NCI-H69 (cell line): ENCODE measurements around the gene DYNLT2B.
"Not testable (repeated sequence)": the region's sequence is repeated elsewhere in the genome, so short reads cannot be mapped to it uniquely, and the experiment has no call there.

Experiments
- DNase-seq: peaks from one replicate; lab custom pipeline; 2025; lab: John Stamatoyannopoulos, UW

Gene DYNLT2B

GRCh38 chr3:196317687-196318467 lies at the start of gene DYNLT2B:
TSS of gene DYNLT2B (minus strand) at chr3:196318240. CDS start at chr3:196318152, 88 bp downstream.
- DNase-seq, result peak; percentile 97

- DNase-seq, result no peak
Measured at GRCh38 chr3:196365736-196366135, 47.7 kb upstream of the DYNLT2B start.

- no peak for DNase-seq
Measured at GRCh38 chr3:196360586-196360985, 42.5 kb upstream of the DYNLT2B start.

GRCh38 chr3:196358540-196358939 lies 40.5 kb upstream of the DYNLT2B start:
- not testable (repeated sequence) for DNase-seq

GRCh38 chr3:196357905-196358304 lies 39.9 kb upstream of the DYNLT2B start:
- DNase-seq, result no peak

- DNase-seq, result no peak
Measured at GRCh38 chr3:196356556-196356955, 38.5 kb upstream of the DYNLT2B start.

GRCh38 chr3:196355668-196356067 lies 37.6 kb upstream of the DYNLT2B start:
- no peak for DNase-seq

- DNase-seq, result no peak
Measured at GRCh38 chr3:196354132-196354531, 36.1 kb upstream of the DYNLT2B start.

GRCh38 chr3:196351541-196351940 lies 33.5 kb upstream of the DYNLT2B start:
- no peak for DNase-seq

- DNase-seq, result no peak
Measured at GRCh38 chr3:196350067-196350466, 32.0 kb upstream of the DYNLT2B start.

GRCh38 chr3:196348698-196349097 lies 30.7 kb upstream of the DYNLT2B start:
- DNase-seq, result no peak

GRCh38 chr3:196344663-196345062 lies 26.6 kb upstream of the DYNLT2B start:
- no peak for DNase-seq

- DNase-seq, result not testable (repeated sequence)
Measured at GRCh38 chr3:196343917-196344316, 25.9 kb upstream of the DYNLT2B start.

GRCh38 chr3:196341137-196341536 lies 23.1 kb upstream of the DYNLT2B start:
- DNase-seq, result no peak

- no peak for DNase-seq
Measured at GRCh38 chr3:196340466-196340865, 22.4 kb upstream of the DYNLT2B start.

GRCh38 chr3:196339493-196340254 lies 21.6 kb upstream of the DYNLT2B start:
- no peak for DNase-seq

- no peak for DNase-seq
Measured at GRCh38 chr3:196339044-196339443, 21.0 kb upstream of the DYNLT2B start.

- no peak for DNase-seq
Measured at GRCh38 chr3:196336319-196337145, 18.5 kb upstream of the DYNLT2B start.

- DNase-seq, result no peak
Measured at GRCh38 chr3:196335503-196335948, 17.5 kb upstream of the DYNLT2B start.

GRCh38 chr3:196334982-196335381 lies 16.9 kb upstream of the DYNLT2B start:
- DNase-seq, result no peak

GRCh38 chr3:196332168-196332567 lies 14.1 kb upstream of the DYNLT2B start:
- DNase-seq, result no peak

- DNase-seq, result no peak
Measured at GRCh38 chr3:196327405-196327804, 9.4 kb upstream of the DYNLT2B start.
